HCT116 (cell line): ENCODE results near the gene CFAP57. TPM values are rescaled to one million over a fixed set of nuclear protein-coding genes. Genes with fewer than 3 reads are reported as not detected.

Source experiments
- ATAC-seq: fragments of 200-7000 bp; cut with Tn5 transposase; 2 replicates; pipeline ENCODE4 v1.9.1; 2020; ENCODE audit warnings: mild to moderate bottlenecking, moderate library complexity
- BruUV-seq: library from RNA; stranded (reverse); fragments of 400-500 nt; replicated peaks from 2 replicates; lab custom pipeline; 2021; lab: Mats Ljungman, UMichigan
- CTCF ChIA-PET: fragments of 300-600 bp; sonication (Branson Sonifier 250); formaldehyde crosslinking; loops from one replicate; lab custom pipeline; 2021; ENCODE audit warnings: antibody characterized with exemption; lab: Charles Lee
- POLR2A ChIA-PET: fragments of 300-600, 350-600 bp; sonication (Branson Sonifier 250); formaldehyde crosslinking; loops from one replicate; lab custom pipeline; 2021; ENCODE audit warnings: antibody characterized with exemption; lab: Charles Lee
- RAD21 ChIA-PET, 2 experiments: fragments of 300-600 bp; sonication (Branson Sonifier 250); formaldehyde crosslinking; loops; one replicate each; lab custom pipeline; 2023; ENCODE audit warnings: low total read pairs in 2 of 2; ENCODE audit not compliant: uncharacterized antibody in 2 of 2, unreplicated experiment in 2 of 2, low non-redundant PET in 1 of 2; lab: Charles Lee
- DNase-seq: peaks from one replicate; pipeline ENCODE4 v3.0.0-alpha.2; 2010; ENCODE audit warnings: low read depth, low spot score
- H2AFZ ChIP-seq: fragments of 200-600 bp; shearing (Covaris generic), sonication (generic); 2 replicates; pipeline ENCODE4 v1.6.1; 2017; ENCODE audit warnings: low read depth, mixed run types, mixed read lengths, antibody characterized with exemption, low read length; ENCODE audit not compliant: poor library complexity, severe bottlenecking
- H3K27ac ChIP-seq: 2 replicates; pipeline ENCODE4 v1.5.1; 2012; ENCODE audit warnings: low read depth, low read length
- H3K27me3 ChIP-seq: fragments of 200-600 bp; sonication (generic); 2 replicates; pipeline ENCODE4 v1.6.1; 2016; ENCODE audit warnings: mixed run types, low read length, mixed read lengths; ENCODE audit not compliant: insufficient read depth
- H3K36me3 ChIP-seq, 2 experiments: fragments of 200-500 bp in 1 of 2; fragments of 200-600 bp in 1 of 2; sonication (Bioruptor generic) in 1 of 2; sonication (generic) in 1 of 2; 2 replicates each; pipeline versions ENCODE4 v1.5.1 to v1.6.1; 2014 to 2016; ENCODE audit warnings: low read length in 2 of 2, inconsistent platforms in 1 of 2, mixed read lengths in 1 of 2, mixed run types in 1 of 2; ENCODE audit not compliant: insufficient read depth in 2 of 2, control insufficient read depth in 1 of 2
- H3K4me1 ChIP-seq, 2 experiments: fragments of 200-600 bp in 1 of 2; sonication (generic) in 1 of 2; 2 replicates each; pipeline versions ENCODE4 v1.5.1 to v1.6.1; 2012 to 2017; ENCODE audit warnings: low read length in 2 of 2, inconsistent platforms in 1 of 2, mild to moderate bottlenecking in 1 of 2, mixed read lengths in 1 of 2, mixed run types in 1 of 2, moderate library complexity in 1 of 2; ENCODE audit not compliant: insufficient read depth in 2 of 2, control insufficient read depth in 1 of 2
- H3K4me2 ChIP-seq: fragments of 200-600 bp; sonication (generic); 2 replicates; pipeline ENCODE4 v1.6.1; 2017; ENCODE audit warnings: mixed run types, low read length, mixed read lengths
- H3K4me3 ChIP-seq, 2 experiments: fragments of 200-600 bp in 1 of 2; sonication (generic) in 1 of 2; replicated peaks in 1 of 2; 2 replicates each; pipeline ENCODE4 v1.5.1; 2011 to 2016; ENCODE audit warnings: low read length in 2 of 2, control low read depth in 1 of 2, low read depth in 1 of 2, mild to moderate bottlenecking in 1 of 2, mixed read lengths in 1 of 2, mixed run types in 1 of 2
- H3K79me2 ChIP-seq: fragments of 200-600 bp; sonication (generic); 2 replicates; pipeline ENCODE4 v1.6.1; 2017; ENCODE audit warnings: mild to moderate bottlenecking, mixed run types, low read length, moderate library complexity, mixed read lengths; ENCODE audit not compliant: insufficient read depth
- H3K9ac ChIP-seq: fragments of 200-600 bp; sonication (generic); 2 replicates; pipeline ENCODE4 v1.6.1; 2016; ENCODE audit warnings: low read length, mixed read lengths
- H3K9me2 ChIP-seq: fragments of 200-600 bp; sonication (generic), shearing (Covaris generic); 2 replicates; pipeline ENCODE4 v1.6.1; 2017; ENCODE audit warnings: mixed run types, mild to moderate bottlenecking, moderate library complexity; ENCODE audit not compliant: insufficient read depth
- H3K9me3 ChIP-seq, 2 experiments: fragments of 200-500 bp in 1 of 2; fragments of 200-600 bp in 1 of 2; sonication (Bioruptor generic) in 1 of 2; sonication (generic) in 1 of 2; 2 replicates each; pipeline ENCODE4 v1.6.1; 2014 to 2017; ENCODE audit warnings: low read length in 2 of 2, mixed read lengths in 2 of 2, inconsistent platforms in 1 of 2, low read depth in 1 of 2, mild to moderate bottlenecking in 1 of 2, mixed run types in 1 of 2, moderate library complexity in 1 of 2; ENCODE audit not compliant: control insufficient read depth in 1 of 2, insufficient read depth in 1 of 2
- H4K20me1 ChIP-seq: fragments of 200-600 bp; sonication (generic), shearing (Covaris generic); 2 replicates; pipeline ENCODE4 v1.6.1; 2017; ENCODE audit warnings: mixed run types, mild to moderate bottlenecking, moderate library complexity; ENCODE audit not compliant: insufficient read depth
- ATF3 ChIP-seq: IDR thresholded peaks from 2 replicates; pipeline ENCODE4 v1.6.1; 2012
- EGR1 ChIP-seq: IDR thresholded peaks from 2 replicates; pipeline ENCODE4 v1.6.1; 2012; ENCODE audit warnings: low read depth
- ELF1 ChIP-seq: IDR thresholded peaks from 2 replicates; pipeline ENCODE4 v1.6.1; 2012; ENCODE audit warnings: low read depth, borderline replicate concordance
- EZH2 ChIP-seq: fragments of 200-600 bp; sonication (generic); IDR thresholded peaks from 2 replicates; pipeline ENCODE4 v1.6.1; 2017; ENCODE audit warnings: antibody characterized with exemption, mixed run types
- EZH2phosphoT487 ChIP-seq: fragments of 200-600 bp; IDR thresholded peaks from 2 replicates; pipeline ENCODE4 v1.6.1; 2018; ENCODE audit warnings: antibody characterized with exemption, borderline replicate concordance
- FOSL1 ChIP-seq: IDR thresholded peaks from 2 replicates; pipeline ENCODE4 v1.6.1; 2012; ENCODE audit warnings: low read depth
- JUND ChIP-seq: IDR thresholded peaks from 2 replicates; pipeline ENCODE4 v1.6.1; 2012
- POLR2AphosphoS5 ChIP-seq: IDR thresholded peaks from 2 replicates; pipeline ENCODE4 v1.6.1; 2011; ENCODE audit warnings: mild to moderate bottlenecking, low read depth, low read length, moderate library complexity
- RAD21 ChIP-seq: IDR thresholded peaks from 2 replicates; pipeline ENCODE4 v1.6.1; 2012; ENCODE audit warnings: low read depth, mild to moderate bottlenecking
- SIN3A ChIP-seq: IDR thresholded peaks from 2 replicates; pipeline ENCODE4 v1.6.1; 2012; ENCODE audit warnings: low read depth
- SP1 ChIP-seq: IDR thresholded peaks from 2 replicates; pipeline ENCODE4 v1.6.1; 2012; ENCODE audit warnings: low read depth
- SRF ChIP-seq: IDR thresholded peaks from 2 replicates; pipeline ENCODE4 v1.6.1; 2012; ENCODE audit warnings: low read depth
- TCF7L2 ChIP-seq: IDR thresholded peaks from 2 replicates; pipeline ENCODE4 v1.7.0; 2011; ENCODE audit warnings: borderline replicate concordance, inconsistent platforms; ENCODE audit not compliant: insufficient read depth, insufficient read length; ENCODE audit errors: extremely low read depth
- YY1 ChIP-seq: IDR thresholded peaks from 2 replicates; pipeline ENCODE4 v1.6.1; 2011; ENCODE audit warnings: low read length, low read depth, moderate library complexity, mild to moderate bottlenecking; ENCODE audit not compliant: insufficient replicate concordance; ENCODE audit errors: extremely low read depth
- ZBTB33 ChIP-seq: IDR thresholded peaks from 2 replicates; pipeline ENCODE4 v1.6.1; 2011; ENCODE audit warnings: mild to moderate bottlenecking, low read length, moderate library complexity; ENCODE audit not compliant: insufficient replicate concordance; ENCODE audit errors: extremely low read depth
- ZFX ChIP-seq: fragments of 450-650 bp; IDR thresholded peaks from 2 replicates; pipeline ENCODE4 v1.6.1; 2017
- ZNF274 ChIP-seq: fragments of 200-500 bp; sonication (Bioruptor generic); IDR thresholded peaks from 2 replicates; pipeline ENCODE4 v1.6.1; 2014; ENCODE audit warnings: mild to moderate bottlenecking, low read depth, low read length, inconsistent platforms
- intact Hi-C: fragments of 100-400 bp; cut with micrococcal nuclease; formaldehyde crosslinking; loops from 2 replicates; pipeline ENCODE4 v1.10.0; 2022
- total RNA-seq: library from RNA; stranded (reverse); gene quantifications from one replicate; pipeline ENCODE4 v1.2.1, GENCODE V29; 2021; ENCODE audit not compliant: unreplicated experiment
- TF ChIP-seq, protein P1 (sequence below): IDR thresholded peaks from 2 replicates; pipeline ENCODE4 v1.6.1; 2012; ENCODE audit warnings: low read depth
- TF ChIP-seq, protein P2 (sequence below), 3 experiments: fragments of 200-600 bp in 1 of 3; sonication (generic) in 1 of 3; IDR thresholded peaks in 2 of 3; conservative IDR thresholded peaks in 1 of 3; 2 replicates each; pipeline ENCODE4 v1.5.1; 2012 to 2017; ENCODE audit warnings: low read depth in 2 of 3, low read length in 2 of 3, antibody characterized with exemption in 1 of 3, borderline replicate concordance in 1 of 3, control low read depth in 1 of 3, mild to moderate bottlenecking in 1 of 3, mixed read lengths in 1 of 3, mixed run types in 1 of 3, moderate library complexity in 1 of 3; ENCODE audit not compliant: insufficient read depth in 1 of 3
- TF ChIP-seq, protein P3 (sequence below): IDR thresholded peaks from 2 replicates; pipeline ENCODE4 v1.6.1; 2012

Gene CFAP57
- total RNA-seq, 1 experiment from 2014 or later = 0.49 TPM

DNA sequence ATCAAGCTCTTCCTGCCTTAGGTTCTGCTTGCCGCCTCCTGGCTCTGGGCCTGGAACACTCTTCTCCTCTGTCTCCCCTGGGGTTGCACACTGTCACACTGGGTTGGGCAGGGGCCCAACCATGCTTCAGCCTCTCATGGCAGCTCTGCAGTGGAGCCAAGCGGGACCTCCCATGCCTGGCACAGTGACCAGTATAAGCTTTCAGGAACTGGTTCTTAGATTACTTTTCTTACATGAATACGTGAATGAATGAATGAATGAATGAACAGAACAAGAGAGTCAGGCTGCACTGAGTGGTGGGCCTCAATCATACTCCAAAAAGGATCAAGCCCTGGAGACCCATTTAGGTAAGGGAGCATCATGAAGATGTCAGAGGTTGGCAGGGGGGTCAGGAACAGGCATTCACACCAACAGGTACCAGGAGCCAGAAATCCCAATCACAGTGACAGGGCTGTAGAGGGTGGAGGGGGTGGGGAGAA lies 66.9 kb downstream of the CFAP57 start:
- H3K4me2 ChIP-seq = no peak overlapping the region
- H4K20me1 ChIP-seq = no peaks in the 10 kb centered on the region
- no peak overlapping the region for H2AFZ ChIP-seq
- H3K4me3 ChIP-seq = no peak overlapping the region
- H3K27me3 ChIP-seq = no peaks in the 10 kb centered on the region
- RAD21 ChIA-PET = interaction anchor here (1.0 to 1.5 kb wide), 2 partner anchors 175 to 176 kb away, joined by 3 to 10 read pairs; no protein-coding TSS in a partner anchor
- H3K79me2 ChIP-seq = no peaks in the 10 kb centered on the region
- H3K36me3 ChIP-seq = no peaks in the 10 kb centered on the region
- no peak for ATAC-seq
- no TSS peak for BruUV-seq
- intact Hi-C loops = loop anchor here (1.0 to 2.0 kb wide), 4 partner anchors 110 to 175 kb away; partner anchors contain the start of gene CDC20
- H3K4me1 ChIP-seq = peaks cover 0 to 10% of the 10 kb centered on the region in 2 experiments; a peak in 2 of 4 replicates
- no peak overlapping the region for H3K27ac ChIP-seq
- POLR2A ChIA-PET = interaction anchor here (2.0 kb wide), 1 partner anchor 119 kb away, joined by 5 read pairs; the partner anchor contains the start of gene CDC20
- H3K9ac ChIP-seq = no peak overlapping the region
- CTCF ChIA-PET = interaction anchor here (1.3 to 1.9 kb wide), 3 partner anchors 12 to 175 kb away, joined by 7 to 17 read pairs (median 7); no protein-coding TSS in a partner anchor
- TF ChIP-seq, protein P1, sequence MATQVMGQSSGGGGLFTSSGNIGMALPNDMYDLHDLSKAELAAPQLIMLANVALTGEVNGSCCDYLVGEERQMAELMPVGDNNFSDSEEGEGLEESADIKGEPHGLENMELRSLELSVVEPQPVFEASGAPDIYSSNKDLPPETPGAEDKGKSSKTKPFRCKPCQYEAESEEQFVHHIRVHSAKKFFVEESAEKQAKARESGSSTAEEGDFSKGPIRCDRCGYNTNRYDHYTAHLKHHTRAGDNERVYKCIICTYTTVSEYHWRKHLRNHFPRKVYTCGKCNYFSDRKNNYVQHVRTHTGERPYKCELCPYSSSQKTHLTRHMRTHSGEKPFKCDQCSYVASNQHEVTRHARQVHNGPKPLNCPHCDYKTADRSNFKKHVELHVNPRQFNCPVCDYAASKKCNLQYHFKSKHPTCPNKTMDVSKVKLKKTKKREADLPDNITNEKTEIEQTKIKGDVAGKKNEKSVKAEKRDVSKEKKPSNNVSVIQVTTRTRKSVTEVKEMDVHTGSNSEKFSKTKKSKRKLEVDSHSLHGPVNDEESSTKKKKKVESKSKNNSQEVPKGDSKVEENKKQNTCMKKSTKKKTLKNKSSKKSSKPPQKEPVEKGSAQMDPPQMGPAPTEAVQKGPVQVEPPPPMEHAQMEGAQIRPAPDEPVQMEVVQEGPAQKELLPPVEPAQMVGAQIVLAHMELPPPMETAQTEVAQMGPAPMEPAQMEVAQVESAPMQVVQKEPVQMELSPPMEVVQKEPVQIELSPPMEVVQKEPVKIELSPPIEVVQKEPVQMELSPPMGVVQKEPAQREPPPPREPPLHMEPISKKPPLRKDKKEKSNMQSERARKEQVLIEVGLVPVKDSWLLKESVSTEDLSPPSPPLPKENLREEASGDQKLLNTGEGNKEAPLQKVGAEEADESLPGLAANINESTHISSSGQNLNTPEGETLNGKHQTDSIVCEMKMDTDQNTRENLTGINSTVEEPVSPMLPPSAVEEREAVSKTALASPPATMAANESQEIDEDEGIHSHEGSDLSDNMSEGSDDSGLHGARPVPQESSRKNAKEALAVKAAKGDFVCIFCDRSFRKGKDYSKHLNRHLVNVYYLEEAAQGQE = no peak
- no peak for TF ChIP-seq SRF
- no peak for TF ChIP-seq ATF3
- TF ChIP-seq EZH2phosphoT487 = no peak
- TF ChIP-seq YY1 = no peak
- TF ChIP-seq SP1 = no peak
- no peak for TF ChIP-seq FOSL1
- no peak for TF ChIP-seq SIN3A
- TF ChIP-seq, protein P2, sequence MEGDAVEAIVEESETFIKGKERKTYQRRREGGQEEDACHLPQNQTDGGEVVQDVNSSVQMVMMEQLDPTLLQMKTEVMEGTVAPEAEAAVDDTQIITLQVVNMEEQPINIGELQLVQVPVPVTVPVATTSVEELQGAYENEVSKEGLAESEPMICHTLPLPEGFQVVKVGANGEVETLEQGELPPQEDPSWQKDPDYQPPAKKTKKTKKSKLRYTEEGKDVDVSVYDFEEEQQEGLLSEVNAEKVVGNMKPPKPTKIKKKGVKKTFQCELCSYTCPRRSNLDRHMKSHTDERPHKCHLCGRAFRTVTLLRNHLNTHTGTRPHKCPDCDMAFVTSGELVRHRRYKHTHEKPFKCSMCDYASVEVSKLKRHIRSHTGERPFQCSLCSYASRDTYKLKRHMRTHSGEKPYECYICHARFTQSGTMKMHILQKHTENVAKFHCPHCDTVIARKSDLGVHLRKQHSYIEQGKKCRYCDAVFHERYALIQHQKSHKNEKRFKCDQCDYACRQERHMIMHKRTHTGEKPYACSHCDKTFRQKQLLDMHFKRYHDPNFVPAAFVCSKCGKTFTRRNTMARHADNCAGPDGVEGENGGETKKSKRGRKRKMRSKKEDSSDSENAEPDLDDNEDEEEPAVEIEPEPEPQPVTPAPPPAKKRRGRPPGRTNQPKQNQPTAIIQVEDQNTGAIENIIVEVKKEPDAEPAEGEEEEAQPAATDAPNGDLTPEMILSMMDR (IDR thresholded peaks at IDR 0.05 in 2 of 3, conservative IDR thresholded peaks at IDR 0.05 in 1 of 3; ENCODE audit: borderline replicate concordance in 1 of 3, insufficient read depth in 1 of 3, low read depth in 2 of 3, low read length in 2 of 3) = no peak
- TF ChIP-seq RAD21 = no peak
- no peak for TF ChIP-seq ZNF274
- no peak for TF ChIP-seq EZH2
- no peak for TF ChIP-seq TCF7L2
- TF ChIP-seq, protein P3, sequence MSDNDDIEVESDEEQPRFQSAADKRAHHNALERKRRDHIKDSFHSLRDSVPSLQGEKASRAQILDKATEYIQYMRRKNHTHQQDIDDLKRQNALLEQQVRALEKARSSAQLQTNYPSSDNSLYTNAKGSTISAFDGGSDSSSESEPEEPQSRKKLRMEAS = no peak
- TF ChIP-seq ELF1 = no peak
- no peak for TF ChIP-seq EGR1
- TF ChIP-seq ZFX = no peak
- no peak for TF ChIP-seq ZBTB33
- TF ChIP-seq POLR2AphosphoS5 = no peak
- TF ChIP-seq JUND = no peak
- TF ChIP-seq, all 23 proteins: peak for 0
- Histone ChIP-seq H3K9me2 (no peaks in the 10 kb centered on the region), H3K9me3 (no peaks in the 10 kb centered on the region)
- DNase-seq = no peak
